ENCODE results near the gene PPP1R2B. TPM values are rescaled to one million over a fixed set of nuclear protein-coding genes. Genes with fewer than 3 reads are reported as not detected.

The PPP1R2B gene
- total and polyA plus RNA-seq, 8 donors = not detected

DNA sequence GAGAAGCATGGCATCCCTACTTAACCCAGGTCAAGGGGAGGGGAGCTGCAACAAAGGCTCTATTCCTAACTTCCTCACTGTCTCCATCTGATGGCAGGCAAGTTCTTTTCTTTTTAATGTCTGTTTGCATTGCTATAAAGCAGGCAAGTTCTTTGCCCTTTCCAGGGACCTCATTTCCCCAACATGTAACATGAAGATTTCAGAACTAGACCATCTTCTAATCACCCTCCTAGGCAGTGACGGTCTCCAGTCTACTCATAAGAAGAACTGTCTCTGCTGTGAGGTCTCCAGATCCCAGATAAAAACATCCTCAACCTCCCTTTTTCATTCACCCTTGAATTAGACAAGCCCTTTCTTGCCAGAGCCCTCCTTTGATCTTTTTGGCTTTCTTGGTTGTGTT lies 42.1 kb downstream of the PPP1R2B start:
- TF ChIP-seq POLR2AphosphoS5 (IDR thresholded peaks at IDR 0.05) (no peak), EP300 (IDR thresholded peaks at IDR 0.05) (no peak), CTCF (IDR thresholded peaks at IDR 0.05) (no peak), POLR2A (IDR thresholded peaks at IDR 0.05) (no peak)
- H3K4me3 ChIP-seq = no peak overlapping the region
- H3K27ac ChIP-seq = no peak overlapping the region
- peak in 1 of 2 donors; percentile 7 for DNase-seq
- no peaks in the 10 kb centered on the region for H3K36me3 ChIP-seq
- intact Hi-C loops (cut with DNase I; ENCODE audit: low total_unique reads) = no loop called here
- 60 to 85% (median 72%) methylated on average over 1 of the region's 1 CpG for WGBS, 5 donors
- no peaks in the 10 kb centered on the region for H3K27me3 ChIP-seq
- H3K9me3 ChIP-seq = no peaks in the 10 kb centered on the region
- no peaks in the 10 kb centered on the region for H3K4me1 ChIP-seq

DNA sequence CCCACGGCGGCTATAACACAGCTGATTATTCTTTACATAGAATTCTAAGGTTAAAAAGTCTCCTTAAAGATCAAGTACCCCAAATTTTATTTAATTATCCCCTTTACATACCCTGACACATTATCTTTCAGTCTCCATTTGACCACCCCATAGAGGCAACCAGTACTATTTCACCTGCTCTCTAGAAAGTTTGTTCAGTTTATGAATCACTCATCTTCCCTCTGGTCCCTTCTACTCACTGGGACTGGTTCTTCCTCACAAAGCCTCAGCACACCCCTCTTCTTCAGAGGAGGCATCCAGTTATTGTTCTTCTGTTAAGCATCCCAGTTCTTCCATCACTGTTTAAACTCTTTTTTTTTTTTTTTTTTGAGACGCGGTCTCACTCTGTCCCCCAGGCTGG lies 42.8 kb downstream of the PPP1R2B start:
- no peak for DNase-seq
- intact Hi-C loops (cut with DNase I; ENCODE audit: low total_unique reads) = no loop called here
- H3K36me3 ChIP-seq = no peaks in the 10 kb centered on the region
- no peaks in the 10 kb centered on the region for H3K9me3 ChIP-seq
- H3K27me3 ChIP-seq = no peaks in the 10 kb centered on the region
- WGBS, 5 donors = 87 to 93% (median 87%) methylated on average over 4 of the region's 4 CpGs
- no peak for TF ChIP-seq POLR2AphosphoS5 (IDR thresholded peaks at IDR 0.05)
- TF ChIP-seq EP300 (IDR thresholded peaks at IDR 0.05) = no peak
- TF ChIP-seq POLR2A (IDR thresholded peaks at IDR 0.05) = no peak
- TF ChIP-seq CTCF (IDR thresholded peaks at IDR 0.05) = no peak
- H3K4me1 ChIP-seq = no peaks in the 10 kb centered on the region
- H3K27ac ChIP-seq = no peak overlapping the region
- H3K4me3 ChIP-seq = no peak overlapping the region

GRCh38 chr5:156893517-156893916 lies 43.4 kb downstream of the PPP1R2B start:
- WGBS, 5 donors = 39 to 48% (median 44%) methylated on average over 1 of the region's 1 CpG
- Histone ChIP-seq H3K27me3 (no peaks in the 10 kb centered on the region), H3K36me3 (no peaks in the 10 kb centered on the region), H3K9me3 (no peaks in the 10 kb centered on the region), H3K4me3 (no peak overlapping the region), H3K4me1 (no peaks in the 10 kb centered on the region), H3K27ac (no peak overlapping the region)
- intact Hi-C loops (cut with DNase I; ENCODE audit: low total_unique reads) = no loop called here
- TF ChIP-seq POLR2A (IDR thresholded peaks at IDR 0.05) (no peak), CTCF (IDR thresholded peaks at IDR 0.05) (no peak), EP300 (IDR thresholded peaks at IDR 0.05) (no peak), POLR2AphosphoS5 (IDR thresholded peaks at IDR 0.05) (no peak)
- DNase-seq = no peak

GRCh38 chr5:156896546-156896945 lies 46.5 kb downstream of the PPP1R2B start:
- WGBS, 5 donors = 74 to 85% (median 78%) methylated on average over 7 of the region's 7 CpGs
- H3K36me3 ChIP-seq = no peaks in the 10 kb centered on the region
- no peaks in the 10 kb centered on the region for H3K4me1 ChIP-seq
- no peak overlapping the region for H3K4me3 ChIP-seq
- DNase-seq = no peak
- no peaks in the 10 kb centered on the region for H3K9me3 ChIP-seq
- no peak for TF ChIP-seq CTCF (IDR thresholded peaks at IDR 0.05)
- TF ChIP-seq EP300 (IDR thresholded peaks at IDR 0.05) = no peak
- TF ChIP-seq POLR2A (IDR thresholded peaks at IDR 0.05) = no peak
- no peak for TF ChIP-seq POLR2AphosphoS5 (IDR thresholded peaks at IDR 0.05)
- no peaks in the 10 kb centered on the region for H3K27me3 ChIP-seq
- intact Hi-C loops (cut with DNase I; ENCODE audit: low total_unique reads) = no loop called here
- no peak overlapping the region for H3K27ac ChIP-seq

Small RNA genes lying within 50 kb of the gene (small RNA-seq; reads per million reads assigned to genes)
- gene RNU6-556P = 0 reads per million in 4 donors

Other genes with a start within 250 kb of the PPP1R2B start
- 1 to 10 TPM in 2 of 5 donors, not detected in 3; 2.0 to 3.7 TPM for gene TIMD4, start 112.9 kb downstream of the PPP1R2B start, total RNA-seq
- gene TIMD4, start 112.9 kb downstream of the PPP1R2B start, polyA plus RNA-seq = under 1 TPM in 1 of 3 donors, not detected in 2; 0.45 TPM
- gene HAVCR1, start 208.8 kb downstream of the PPP1R2B start, total RNA-seq = 1 to 10 TPM in 2 of 5 donors, not detected in 3; 2.0 TPM
- not detected for gene HAVCR1, start 208.8 kb downstream of the PPP1R2B start, polyA plus RNA-seq

Measured in stomach (tissue), 9 donors.